MCF 10A (cell line): Measurements from ENCODE around the gene PADI3. TPM values are rescaled to one million over a fixed set of nuclear protein-coding genes. Genes with fewer than 3 reads are reported as not detected.
A peak's percentile ranks its signal among the peaks of the same experiment; 100 is the strongest.

Source experiments
- Bru-seq: library from RNA; stranded (reverse); fragments of 400-500 nt; gene quantifications from one replicate; lab custom pipeline; 2021; lab: Mats Ljungman, UMichigan
- BruChase-seq, 2 experiments: library from RNA; stranded (reverse); fragments of 400-500 nt; gene quantifications; one replicate each; lab custom pipeline; 2021; lab: Mats Ljungman, UMichigan
- BruUV-seq: library from RNA; stranded (reverse); fragments of 400-500 nt; replicated peaks from 2 replicates; lab custom pipeline; 2021; lab: Mats Ljungman, UMichigan
- CTCF ChIA-PET: fragments of 300-600 bp; sonication (Branson Sonifier 250); formaldehyde crosslinking; extraction: SDS; loops from one replicate; lab custom pipeline; 2021; ENCODE audit warnings: antibody characterized with exemption, inconsistent platforms; lab: Yijun Ruan, JAX
- POLR2A ChIA-PET: fragments of 300-600, 350-650 bp; sonication (Branson Sonifier 250); formaldehyde crosslinking; extraction: SDS; loops from one replicate; lab custom pipeline; 2020; ENCODE audit warnings: antibody characterized with exemption, inconsistent platforms; lab: Yijun Ruan, JAX
- DNase-seq: peaks from one replicate; pipeline ENCODE4 v3.0.0-alpha.2; 2018; ENCODE audit not compliant: unreplicated experiment
- H3K27ac Mint-ChIP-seq: one replicate; pipeline ENCODE4 v1.8.0; 2022; ENCODE audit warnings: mild to moderate bottlenecking, low read depth, mixed read lengths; ENCODE audit not compliant: unreplicated experiment
- H3K27me3 Mint-ChIP-seq: one replicate; pipeline ENCODE4 v1.8.0; 2022; ENCODE audit warnings: mixed read lengths; ENCODE audit not compliant: insufficient read depth, unreplicated experiment
- H3K36me3 Mint-ChIP-seq: one replicate; pipeline ENCODE4 v1.8.0; 2022; ENCODE audit warnings: mild to moderate bottlenecking, moderate library complexity, mixed read lengths; ENCODE audit not compliant: insufficient read depth, unreplicated experiment
- H3K4me1 Mint-ChIP-seq: one replicate; pipeline ENCODE4 v1.8.0; 2022; ENCODE audit warnings: mixed read lengths; ENCODE audit not compliant: insufficient read depth, unreplicated experiment
- H3K4me3 Mint-ChIP-seq: one replicate; pipeline ENCODE4 v1.8.0; 2022; ENCODE audit warnings: mild to moderate bottlenecking, moderate library complexity, mixed read lengths; ENCODE audit not compliant: unreplicated experiment
- H3K9me3 Mint-ChIP-seq: one replicate; pipeline ENCODE4 v1.8.0; 2022; ENCODE audit warnings: mixed read lengths; ENCODE audit not compliant: unreplicated experiment
- CTCF ChIP-seq: fragments of 200-600 bp; IDR thresholded peaks from one replicate; pipeline ENCODE4 v1.8.0; 2022; ENCODE audit warnings: antibody characterized with exemption, mild to moderate bottlenecking; ENCODE audit not compliant: unreplicated experiment
- intact Hi-C: fragments of 100-400 bp; cut with micrococcal nuclease; formaldehyde crosslinking; loops from 2 replicates; pipeline ENCODE4 v1.14.1; 2022
- long read RNA-seq: library from polyadenylated mRNA; stranded (forward); transcript quantifications from one replicate; pipeline ENCODE4 v2.0.0, GENCODE V29; 2022
- total RNA-seq: library from RNA; stranded (reverse); gene quantifications from 2 replicates; pipeline ENCODE4 v1.2.3, GENCODE V29; 2022

Gene PADI3
- total RNA-seq: 0.12 TPM in 1 of 2 replicates, not detected in the other
- Bru-seq, nascent RNA: percentile 6 among the genes with signal in this experiment
- BruChase-seq, experiment 1, labeled RNA remaining after a 6-hour chase: not detected
- percentile 5 among the genes with signal in this experiment for BruChase-seq, experiment 2, labeled RNA remaining after a 2-hour chase
- long read RNA-seq, partial matches to known transcripts: 2 of 2 reads
- long read RNA-seq, other reads (novel, unspliced or antisense): 0 of 2 reads

GRCh38 chr1:17248781-17249180 is at the start of gene PADI3:
PADI3 (plus strand) TSS chr1:17249098; CDS start chr1:17249138, 40 bp downstream.
- CTCF ChIA-PET: interaction anchor here (0.6 to 1.9 kb wide), 4 partner anchors 12 to 234 kb away, joined by 3 to 11 read pairs (median 6); no protein-coding TSS in a partner anchor

GRCh38 chr1:17199267-17200044 is 49.4 kb upstream of the PADI3 start:
- CTCF ChIA-PET: interaction anchor here (0.5 to 1.0 kb wide), 5 partner anchors 8 to 1535 kb away, joined by 3 to 4 read pairs (median 3); no protein-coding TSS in a partner anchor
- Mint-ChIP-seq H3K27me3 (no peaks in the 10 kb centered on the region), H3K9me3 (no peaks in the 10 kb centered on the region), H3K4me3 (no peak overlapping the region), H3K27ac (no peak overlapping the region), H3K4me1 (peaks cover 11% of the 10 kb centered on the region), H3K36me3 (no peaks in the 10 kb centered on the region)
- POLR2A ChIA-PET: no interaction called here
- TF ChIP-seq CTCF: no peak
- DNase-seq: no peak
- BruUV-seq: no TSS peak
- intact Hi-C loops: no loop called here

More at GRCh38 chr1:17248781-17249180, at the start of gene PADI3:
- no TSS peak for BruUV-seq
- intact Hi-C loops: no loop called here
- no peaks in the 10 kb centered on the region for H3K27me3 Mint-ChIP-seq
- no peaks in the 10 kb centered on the region for H3K36me3 Mint-ChIP-seq
- POLR2A ChIA-PET: no interaction called here
- no peak for DNase-seq
- H3K4me1 Mint-ChIP-seq: peaks cover 33% of the 10 kb centered on the region
- no peak within 1 kb of the TSS for H3K4me3 Mint-ChIP-seq
- no peak for TF ChIP-seq CTCF
- no peak within 1 kb of the TSS for H3K27ac Mint-ChIP-seq
- H3K9me3 Mint-ChIP-seq: no peaks in the 10 kb centered on the region

- no peak overlapping the region for H3K27ac Mint-ChIP-seq
- no peak overlapping the region for H3K4me3 Mint-ChIP-seq
- DNase-seq: no peak
- no peak for TF ChIP-seq CTCF
- no TSS peak for BruUV-seq
- no peaks in the 10 kb centered on the region for H3K27me3 Mint-ChIP-seq
- intact Hi-C loops: no loop called here
- H3K4me1 Mint-ChIP-seq: peaks cover 6% of the 10 kb centered on the region
- POLR2A ChIA-PET: no interaction called here
- H3K36me3 Mint-ChIP-seq: no peaks in the 10 kb centered on the region
- no peaks in the 10 kb centered on the region for H3K9me3 Mint-ChIP-seq
- CTCF ChIA-PET: no interaction called here
Observed at GRCh38 chr1:17200246-17200645, 48.7 kb upstream of the PADI3 start.

GRCh38 chr1:17200756-17201155 is 48.1 kb upstream of the PADI3 start:
- BruUV-seq: no TSS peak
- Mint-ChIP-seq H3K4me1 (peaks cover 6% of the 10 kb centered on the region), H3K4me3 (no peak overlapping the region), H3K36me3 (no peaks in the 10 kb centered on the region), H3K27me3 (no peaks in the 10 kb centered on the region), H3K9me3 (no peaks in the 10 kb centered on the region), H3K27ac (no peak overlapping the region)
- POLR2A ChIA-PET: interaction anchor here (0.9 kb wide), 1 partner anchor 9 kb away, joined by 3 read pairs; no protein-coding TSS in a partner anchor
- no peak for TF ChIP-seq CTCF
- intact Hi-C loops: no loop called here
- no peak for DNase-seq
- CTCF ChIA-PET: no interaction called here
